Left hindlimb (tissue), 1 donor: Measurements from ENCODE around the gene URM1.
"Not testable (repeated sequence)": the region's sequence is repeated elsewhere in the genome, so short reads cannot be mapped to it uniquely, and the experiment has no call there.

Source experiments
- DNase-seq: peaks from one replicate; pipeline ENCODE4 v3.0.0-alpha.2; 2018

The URM1 gene

GRCh38 chr9:128412120-128412790, 41.1 kb downstream of the URM1 start:
- peak; percentile 71 for DNase-seq

GRCh38 chr9:128413728-128414127, 42.6 kb downstream of the URM1 start:
- DNase-seq, result not testable (repeated sequence)

DNA sequence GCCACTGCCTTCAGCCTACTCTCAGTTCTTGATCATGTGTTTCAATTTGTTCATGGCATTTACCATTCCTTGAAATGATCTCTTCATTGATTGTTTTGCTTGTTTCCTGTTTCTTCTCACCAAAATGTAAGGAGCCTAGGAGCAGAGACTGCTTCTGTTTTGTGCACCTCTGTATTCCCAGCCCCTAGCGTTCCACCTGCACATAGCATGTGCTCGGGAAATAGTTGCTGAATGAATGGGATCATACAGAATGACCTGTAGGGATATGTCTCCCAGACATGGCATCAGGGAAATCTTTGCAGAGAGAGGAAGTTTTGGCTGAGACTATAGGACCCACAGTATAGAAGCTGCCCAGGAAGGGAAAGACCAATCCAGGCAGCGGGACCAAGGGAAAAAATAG, 43.3 kb downstream of the URM1 start:
- DNase-seq, result no peak

- DNase-seq, result no peak
Measured at GRCh38 chr9:128415281-128415680, 44.1 kb downstream of the URM1 start.

GRCh38 chr9:128416014-128416413, 44.8 kb downstream of the URM1 start:
- no peak for DNase-seq

DNA sequence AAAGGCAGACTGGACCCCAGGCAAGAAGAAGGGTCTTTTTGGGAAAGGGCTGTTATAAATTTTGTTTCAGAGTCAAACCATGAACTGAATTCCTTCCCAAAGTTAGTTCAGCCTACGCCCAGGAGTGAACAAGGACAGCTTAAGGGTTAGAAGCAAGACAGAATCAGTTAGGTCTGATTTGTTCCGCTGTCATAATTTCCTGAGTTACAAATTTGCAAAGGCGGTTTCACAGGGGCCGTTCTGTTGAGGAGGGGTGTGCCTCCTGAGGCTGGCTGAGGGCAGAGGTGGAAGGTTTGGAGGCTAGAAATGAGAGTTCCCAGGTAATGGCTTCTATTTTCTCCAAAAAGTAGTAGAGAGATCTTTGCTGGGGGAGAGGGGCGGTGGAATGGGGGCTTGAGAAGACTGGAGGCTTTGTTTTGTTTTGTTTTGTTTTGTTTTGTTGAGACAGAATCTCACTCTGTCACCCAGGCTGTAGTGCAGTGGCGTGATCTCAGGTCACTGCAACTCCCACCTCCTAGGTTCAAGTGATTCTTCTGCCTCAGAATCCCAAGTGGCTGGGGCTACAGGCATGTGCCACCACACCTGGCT, 45.4 kb downstream of the URM1 start:
- DNase-seq, result no peak

DNA sequence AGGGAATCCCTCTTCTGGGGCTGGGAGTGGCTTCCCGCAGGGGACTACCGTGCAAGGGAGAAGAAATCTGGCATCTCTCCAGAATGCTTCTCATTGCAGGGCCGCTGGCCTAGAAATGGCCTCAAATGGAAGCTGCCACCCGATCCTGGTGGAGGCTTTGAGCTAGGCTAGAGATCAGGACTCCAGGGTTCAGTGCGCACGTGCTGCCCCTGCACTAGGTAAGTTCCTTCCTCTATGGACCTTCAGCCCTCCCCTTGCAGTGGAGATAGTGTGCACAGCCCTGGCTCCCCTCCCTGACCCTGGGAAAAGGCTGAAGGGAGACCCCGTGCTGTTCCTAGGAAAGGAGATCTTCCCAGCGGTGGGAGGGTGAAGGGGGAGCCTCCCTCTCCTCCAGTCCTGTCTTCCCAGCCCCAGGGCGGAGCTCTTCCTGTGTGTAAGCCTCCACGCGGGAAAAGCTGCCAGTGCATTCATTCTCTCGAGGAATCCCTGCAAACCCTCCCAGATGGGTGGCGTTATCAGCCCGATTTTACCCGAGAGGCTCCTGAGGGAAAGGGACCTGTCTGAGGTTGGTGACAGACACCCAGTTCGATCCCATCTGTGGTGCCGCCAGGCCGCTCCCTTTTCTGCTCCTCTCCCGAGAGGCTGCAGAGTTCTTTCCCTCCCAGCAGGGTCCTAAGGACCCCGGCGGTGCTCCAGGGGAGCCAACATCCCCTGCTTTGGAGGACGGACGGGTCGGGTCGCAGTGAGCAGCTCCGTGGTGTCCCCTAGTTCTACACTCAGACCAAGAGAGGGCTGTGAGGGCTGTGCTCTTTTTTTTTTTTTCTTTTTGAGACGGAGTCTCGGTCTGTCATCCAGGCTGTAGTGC, 48.1 kb downstream of the URM1 start:
- no peak for DNase-seq

- DNase-seq, result peak; percentile 86
Measured at GRCh38 chr9:128420060-128420650, 49.0 kb downstream of the URM1 start.

DNA sequence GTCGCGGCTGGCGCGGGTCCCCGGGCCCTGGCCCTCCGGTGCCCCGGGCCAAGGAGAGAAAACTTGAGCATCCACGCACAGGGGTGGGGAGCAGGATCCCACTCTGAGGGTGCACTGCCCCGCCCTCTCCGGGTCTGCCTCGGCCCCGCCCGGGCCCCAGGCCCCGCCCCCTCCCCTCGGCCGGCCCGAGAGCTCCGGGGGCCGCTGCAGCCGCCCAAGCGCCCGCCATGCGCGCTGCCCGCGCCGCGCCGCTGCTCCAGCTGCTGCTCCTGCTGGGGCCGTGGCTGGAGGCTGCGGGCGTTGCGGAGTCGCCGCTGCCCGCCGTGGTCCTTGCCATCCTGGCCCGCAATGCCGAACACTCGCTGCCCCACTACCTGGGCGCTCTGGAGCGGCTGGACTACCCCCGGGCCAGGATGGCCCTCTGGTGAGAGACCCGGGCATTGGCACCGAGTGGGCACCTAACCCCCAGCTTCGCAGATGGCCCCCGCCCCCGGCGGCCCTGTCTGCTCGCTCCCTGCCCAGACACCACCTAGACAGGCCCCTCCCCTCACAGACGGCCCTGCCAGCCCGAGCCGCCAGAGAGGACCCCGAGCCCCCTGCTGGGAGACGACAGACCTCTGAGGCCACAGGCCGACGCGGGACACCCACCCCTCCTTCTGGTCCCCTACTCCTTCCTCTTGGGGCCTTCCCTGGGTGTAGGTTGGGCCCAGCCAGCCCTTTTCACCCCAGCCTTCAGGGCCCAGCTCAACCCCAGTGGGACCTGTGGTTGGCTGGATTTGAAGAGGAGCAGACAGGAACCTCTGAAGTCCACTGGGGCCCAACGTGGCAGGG, 49.7 kb downstream of the URM1 start, which contains the start of gene CERCAM:
Gene CERCAM, plus strand, starts transcription at position 207 of the 831 bp plus-strand sequence. Its CDS starts 21 bp downstream, at position 228.
- DNase-seq, result peak; percentile 82

DNA sequence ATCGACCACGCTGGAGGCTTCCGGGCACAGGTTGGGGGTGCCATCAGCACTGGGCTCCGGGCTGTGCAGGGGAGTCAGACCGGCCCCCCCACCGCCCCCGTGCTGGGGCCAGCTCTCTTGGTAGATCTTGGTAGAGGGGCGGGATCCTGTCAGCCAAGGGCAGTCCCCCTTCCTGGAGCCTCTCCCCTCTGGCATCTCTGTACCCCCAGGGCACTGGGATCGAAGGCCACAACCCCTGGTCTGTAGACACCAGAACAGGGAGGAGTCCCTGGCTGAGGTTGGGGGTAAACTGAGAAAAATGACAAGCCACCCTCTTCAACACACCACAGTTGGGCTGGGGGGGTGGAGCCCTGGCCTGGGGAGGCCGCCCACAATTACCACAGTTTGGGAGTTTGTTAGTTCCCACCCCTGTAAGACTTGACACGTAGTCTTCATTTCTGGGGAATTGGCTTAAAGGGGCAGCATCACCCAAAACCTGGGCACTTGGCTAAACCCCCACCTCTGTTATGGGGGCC, 50.4 kb downstream of the URM1 start:
- DNase-seq, result peak; percentile 64

- DNase-seq, result not testable (repeated sequence)
Measured at GRCh38 chr9:128422022-128422782, 51.0 kb downstream of the URM1 start.

DNA sequence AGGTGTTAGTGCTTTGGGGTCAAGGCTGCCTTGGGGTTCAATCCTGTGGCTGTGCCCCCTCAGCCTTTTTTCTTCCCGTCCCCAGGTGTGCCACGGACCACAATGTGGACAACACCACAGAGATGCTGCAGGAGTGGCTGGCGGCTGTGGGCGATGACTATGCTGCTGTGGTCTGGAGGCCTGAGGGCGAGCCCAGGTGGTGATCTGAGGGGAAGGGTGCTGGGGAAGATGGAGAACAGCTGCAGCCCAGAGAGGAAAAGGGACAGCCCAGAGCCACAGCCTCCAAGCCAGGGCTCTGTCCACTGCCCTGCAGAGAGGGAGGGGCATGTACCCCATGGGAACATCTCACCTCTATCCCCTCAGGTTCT, 51.6 kb downstream of the URM1 start:
- no peak for DNase-seq

GRCh38 chr9:128423356-128423755, 52.2 kb downstream of the URM1 start:
- DNase-seq, result not testable (repeated sequence)

GRCh38 chr9:128424268-128424780, 53.1 kb downstream of the URM1 start:
- no peak for DNase-seq

DNA sequence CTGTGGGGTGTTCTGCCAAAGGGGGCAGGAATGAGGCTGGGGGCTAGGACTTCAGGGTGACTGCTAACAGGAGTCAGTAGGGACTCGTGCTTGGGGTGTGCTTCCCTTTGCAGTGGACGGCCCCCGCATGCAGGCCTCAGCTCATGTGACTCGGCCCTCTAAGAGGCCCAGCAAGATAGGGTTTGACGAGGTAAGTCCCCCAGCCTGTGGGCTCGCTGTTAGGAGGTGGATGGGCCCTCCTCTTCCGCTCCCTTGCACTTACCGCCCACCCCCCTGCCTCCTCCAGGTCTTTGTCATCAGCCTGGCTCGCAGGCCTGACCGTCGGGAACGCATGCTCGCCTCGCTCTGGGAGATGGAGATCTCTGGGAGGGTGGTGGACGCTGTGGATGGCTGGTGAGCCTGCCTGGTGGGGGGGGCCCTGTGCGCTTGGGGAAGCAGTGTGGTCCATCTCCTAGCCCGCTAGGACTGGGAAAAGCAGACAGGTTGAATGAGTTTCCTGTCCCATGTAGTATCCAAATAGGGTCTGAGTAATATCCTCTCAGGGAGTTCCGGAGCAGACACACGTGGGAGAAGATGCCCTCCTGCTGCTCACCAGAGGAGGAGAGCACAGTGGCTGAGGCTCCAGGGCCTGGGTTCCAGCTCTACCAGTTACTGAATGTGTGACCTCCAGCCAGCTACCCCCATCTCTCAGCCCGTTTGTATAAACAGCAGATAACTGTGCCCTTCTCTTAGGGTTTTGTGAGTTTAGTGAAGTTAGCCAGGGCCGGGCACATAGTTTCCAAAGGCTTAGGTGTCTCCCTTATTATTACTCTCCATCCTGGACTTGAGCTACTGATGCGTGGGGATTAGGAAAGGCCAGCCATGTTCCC, 57.7 kb downstream of the URM1 start:
- DNase-seq, result no peak

- DNase-seq, result no peak
Measured at GRCh38 chr9:128429513-128430086, 58.4 kb downstream of the URM1 start.

- no peak for DNase-seq
Measured at GRCh38 chr9:128431207-128431606, 60.0 kb downstream of the URM1 start.

GRCh38 chr9:128434340-128434739, 63.2 kb downstream of the URM1 start:
- no peak for DNase-seq

- DNase-seq, result no peak
Measured at GRCh38 chr9:128435611-128436010, 64.4 kb downstream of the URM1 start.
